HepG2 (cell line): ENCODE data around the gene DCLK1.

Experiments
- BATF2 ChIP-seq: sonication (generic); formaldehyde crosslinking; IDR thresholded peaks from 2 replicates; pipeline ENCODE4 v1.8.0; 2022; ENCODE audit warnings: mild to moderate bottlenecking, missing genetic modification reagents, moderate library complexity
- CTCF ChIP-seq: sonication (generic); formaldehyde crosslinking; IDR thresholded peaks from 2 replicates; pipeline ENCODE4 v1.5.0; 2020; ENCODE audit warnings: mild to moderate bottlenecking, missing genetic modification reagents, moderate library complexity
- HCFC1 ChIP-seq: fragments of 150-350 bp; IDR thresholded peaks from 2 replicates; pipeline ENCODE4 v1.6.1; 2014; ENCODE audit warnings: low read depth, low read length
- POLR2AphosphoS5 ChIP-seq: IDR thresholded peaks from 2 replicates; pipeline ENCODE4 v1.6.1; 2012; ENCODE audit warnings: low read depth, low read length
- ZNF614 ChIP-seq: IDR thresholded peaks from 2 replicates; pipeline ENCODE4 v1.6.1; 2018; ENCODE audit warnings: missing biosample characterization, missing genetic modification reagents, inconsistent platforms, borderline replicate concordance

- TF ChIP-seq POLR2AphosphoS5, result no peak
- no peak for TF ChIP-seq CTCF (CRISPR knock-in tag)
- TF ChIP-seq BATF2 (CRISPR knock-in tag), result no peak
- TF ChIP-seq HCFC1, result no peak
- TF ChIP-seq ZNF614 (CRISPR knock-in tag), result no peak
These were observed 295.2 kb downstream of the DCLK1 start for GRCh38 chr13:35835989-35836388.
